Kidney (tissue), 14 donors: ENCODE results near the gene TBC1D10B. TPM values are rescaled to one million over a fixed set of nuclear protein-coding genes. Genes with fewer than 3 reads are reported as not detected.

Experiments used
- DNase-seq, 5 donors: peaks; one replicate each; pipeline ENCODE4 v3.0.0-alpha.2; 2013 to 2020
- FAIRE-seq: peaks from 2 replicates; lab custom pipeline; 2012; peaks lifted over from hg19 to GRCh38; lab: Jason Lieb, UNC
- H3K27ac ChIP-seq, 2 donors: one replicate each; pipeline ENCODE4 v1.7.0; 2013; ENCODE audit warnings: low read depth in 2 of 2, low read length in 2 of 2, inconsistent platforms in 1 of 2
- H3K27me3 ChIP-seq: one replicate; pipeline ENCODE4 v1.7.1; 2013; ENCODE audit warnings: low read length, inconsistent platforms; ENCODE audit not compliant: control insufficient read depth, insufficient read depth
- H3K36me3 ChIP-seq, 3 donors: one replicate each; pipeline versions ENCODE4 v1.7.0 to v1.7.1; 2013; ENCODE audit warnings: low read length in 3 of 3, control low read depth in 1 of 3, inconsistent platforms in 1 of 3; ENCODE audit not compliant: insufficient read depth in 3 of 3, control insufficient read depth in 2 of 3
- H3K4me1 ChIP-seq, 3 donors: one replicate each; pipeline versions ENCODE4 v1.7.0 to v1.7.1; 2013; ENCODE audit warnings: low read length in 3 of 3, inconsistent platforms in 1 of 3, low read depth in 1 of 3; ENCODE audit not compliant: control insufficient read depth in 2 of 3, insufficient read depth in 2 of 3
- H3K4me3 ChIP-seq, 3 donors: one replicate each; pipeline versions ENCODE4 v1.7.0 to v1.8.1; 2013; ENCODE audit warnings: low read length in 3 of 3, control low read depth in 1 of 3, inconsistent platforms in 1 of 3
- H3K9ac ChIP-seq, 3 donors: one replicate each; pipeline versions ENCODE4 v1.7.0 to v1.7.1; 2013; ENCODE audit warnings: low read length in 3 of 3, control low read depth in 1 of 3, inconsistent platforms in 1 of 3
- H3K9me3 ChIP-seq, 3 donors: one replicate each; pipeline versions ENCODE4 v1.7.0 to v1.7.1; 2013; ENCODE audit warnings: low read length in 3 of 3, control low read depth in 1 of 3, inconsistent platforms in 1 of 3; ENCODE audit not compliant: control insufficient read depth in 2 of 3, insufficient read depth in 1 of 3
- CTCF ChIP-seq: IDR thresholded peaks from 3 replicates; pipeline ENCODE4 v1.5.1; 2012; ENCODE audit warnings: mild to moderate bottlenecking, moderate library complexity, borderline replicate concordance; ENCODE audit not compliant: insufficient read depth; ENCODE audit errors: extremely low read depth
- intact Hi-C: fragments of 100-400 bp; cut with DNase I; formaldehyde crosslinking; loops from one replicate; pipeline ENCODE4 v1.11.1; 2022
- polyA plus RNA-seq: library from polyadenylated mRNA; stranded (reverse); fragments of 350-450 nt; fragmentation: Illumina TruSeq; extraction: RNeasy Lipid Tissue Mini Kit (QIAGEN cat#74804); gene quantifications from one replicate; pipeline ENCODE4 v1.2.3, GENCODE V29; 2014; ENCODE audit warnings: low read depth, low replicate concordance; ENCODE audit not compliant: insufficient read depth
- total RNA-seq: library from RNA; stranded (reverse); fragmentation: NEBNext Ultra II Directional; extraction: Animal tissue kit (Norgen Biotek cat#: 25700); gene quantifications from one replicate; pipeline ENCODE4 v1.2.1, GENCODE V29; 2021
- donor health status: control.
- donor health status: control.
- donor health status: control.
- donor health status: control.
- donor health status: control.
- donor health status: DM: yes; HTN: yes; CAD: no.
- donor health status: Normal renal cell carcinoma (clear cell type).

Gene TBC1D10B
- total and polyA plus RNA-seq, 2 donors from 2014 or later, result 30.1 to 32.7 TPM

- Histone ChIP-seq H3K36me3 (peaks cover 2 to 25% (median 8%) of the 10 kb centered on the region in 3 donors), H3K27me3 (no peaks in the 10 kb centered on the region), H3K9me3 (no peaks in the 10 kb centered on the region), H3K4me1 (peaks cover 0 to 35% (median 29%) of the 10 kb centered on the region in 3 donors), H3K9ac (no peak overlapping the region), H3K27ac (no peak overlapping the region), H3K4me3 (no peak overlapping the region)
- FAIRE-seq, result no peak
- no peak for TF ChIP-seq CTCF
- peak in 2 of 5 donors; percentile 14 to 41 for DNase-seq
- intact Hi-C loops, result no loop called here
Observed at GRCh38 chr16:30352488-30353401, 17.5 kb downstream of the TBC1D10B start.

- peaks cover 0 to 35% (median 29%) of the 10 kb centered on the region in 3 donors for H3K4me1 ChIP-seq
- H3K9ac ChIP-seq, result no peak overlapping the region
- no peak overlapping the region for H3K4me3 ChIP-seq
- FAIRE-seq, result no peak
- peaks cover 2 to 20% (median 2%) of the 10 kb centered on the region in 3 donors for H3K36me3 ChIP-seq
- no peaks in the 10 kb centered on the region for H3K27me3 ChIP-seq
- intact Hi-C loops, result no loop called here
- H3K9me3 ChIP-seq, result no peaks in the 10 kb centered on the region
- no peak for TF ChIP-seq CTCF
- peak overlapping the region in 1 of 2 donors; percentile 16 for H3K27ac ChIP-seq
- peak in 1 of 5 donors; percentile 81 for DNase-seq
Observed at GRCh38 chr16:30351586-30352419, 18.5 kb downstream of the TBC1D10B start.

GRCh38 chr16:30351001-30351441 lies 19.3 kb downstream of the TBC1D10B start:
- H3K9ac ChIP-seq, result no peak overlapping the region
- no peak overlapping the region for H3K27ac ChIP-seq
- peaks cover 0 to 20% (median 2%) of the 10 kb centered on the region in 3 donors for H3K36me3 ChIP-seq
- no peaks in the 10 kb centered on the region for H3K27me3 ChIP-seq
- no peak for DNase-seq
- intact Hi-C loops, result no loop called here
- peaks cover 0 to 28% (median 24%) of the 10 kb centered on the region in 3 donors for H3K4me1 ChIP-seq
- no peak for TF ChIP-seq CTCF
- no peaks in the 10 kb centered on the region for H3K9me3 ChIP-seq
- no peak for FAIRE-seq
- H3K4me3 ChIP-seq, result no peak overlapping the region
